Measurements from ENCODE around the gene WFDC10B.
"Not testable (repeated sequence)": the region's sequence is repeated elsewhere in the genome, so short reads cannot be mapped to it uniquely, and the experiment has no call there.

WFDC10B gene

DNA sequence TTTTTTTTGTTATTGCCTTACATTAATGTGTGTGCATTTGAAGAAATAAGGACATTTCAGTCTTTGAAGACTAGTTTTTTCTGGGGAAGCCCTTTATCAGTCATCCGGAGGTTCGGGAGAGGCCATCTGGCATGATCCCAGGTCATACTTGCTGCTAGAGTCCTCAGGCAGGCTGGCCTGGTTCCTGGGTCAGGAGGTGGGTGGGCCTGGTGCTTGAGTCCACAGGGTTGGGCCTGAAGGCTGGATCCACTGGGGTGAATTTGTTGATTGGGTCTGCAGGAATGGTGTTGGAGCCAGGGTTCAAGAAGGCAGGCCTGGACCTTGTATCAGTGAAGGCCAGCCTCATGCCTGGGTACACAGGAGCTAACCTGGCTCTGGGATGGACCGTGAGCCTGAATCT is 57.9 kb downstream of the WFDC10B start:
- DNase-seq: no peak

DNA sequence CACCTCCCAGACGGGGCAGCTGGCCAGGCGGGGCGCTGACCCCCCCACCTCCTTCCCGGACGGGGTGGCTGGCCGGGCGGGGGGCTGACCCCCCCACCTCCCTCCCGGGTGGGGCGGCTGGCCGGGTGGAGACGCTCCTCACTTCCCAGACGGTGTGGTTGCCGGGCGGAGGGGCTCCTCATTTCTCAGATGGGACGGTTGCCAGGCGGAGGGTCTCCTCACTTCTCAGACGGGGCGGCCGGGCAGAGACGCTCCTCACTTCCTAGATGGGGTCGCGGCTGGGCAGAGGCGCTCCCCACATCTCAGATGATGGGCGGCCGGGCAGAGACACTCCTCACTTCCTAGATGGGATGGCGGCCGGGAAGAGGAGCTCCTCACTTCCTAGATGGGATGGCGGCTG is 59.0 kb downstream of the WFDC10B start:
- DNase-seq: not testable (repeated sequence)

DNA sequence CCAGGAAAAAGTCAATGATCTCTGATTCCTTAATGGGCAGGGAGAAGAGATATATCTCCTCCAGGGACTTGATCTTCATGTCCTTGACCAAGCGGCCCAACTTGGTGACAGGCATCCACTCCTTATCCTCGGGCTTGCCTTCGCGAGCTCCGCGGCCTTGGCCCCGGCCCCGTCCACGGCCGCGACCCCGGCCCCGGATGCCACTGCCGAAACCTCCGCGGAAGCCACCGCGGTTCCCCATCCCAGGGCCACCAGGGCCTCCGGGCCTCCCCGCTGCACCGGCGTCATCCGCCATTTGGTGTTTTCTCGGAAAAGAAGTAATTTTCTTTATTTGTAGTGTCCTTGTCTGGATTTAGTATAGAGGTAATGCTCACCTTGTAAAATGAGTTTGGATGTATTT is 63.7 kb downstream of the WFDC10B start:
- not testable (repeated sequence) for DNase-seq

DNA sequence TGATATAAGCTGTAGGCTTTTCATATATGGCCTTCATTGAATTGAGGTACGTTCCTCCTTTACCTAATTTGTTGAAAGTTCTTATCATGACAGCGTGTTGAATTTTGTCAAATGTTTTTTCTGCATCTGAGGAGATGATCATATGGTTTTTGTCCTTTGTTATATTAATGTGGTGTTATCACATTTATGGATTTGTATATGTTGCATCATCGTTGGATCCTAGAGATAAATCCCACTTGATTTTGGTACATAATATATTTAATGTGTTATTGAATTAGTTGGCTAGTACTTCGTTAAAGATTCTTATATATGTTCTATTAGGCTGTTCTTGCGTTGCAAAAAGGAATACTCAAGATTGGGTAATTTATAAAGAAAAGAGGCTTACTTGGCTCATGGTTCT is 65.1 kb downstream of the WFDC10B start:
- no peak for DNase-seq

- DNase-seq: no peak
Measured at GRCh38 chr20:45636513-45636912, 68.3 kb downstream of the WFDC10B start.

Measured in SW 1271 (cell line).